ENCODE data around the gene TTC39A.

The TTC39A gene

DNA sequence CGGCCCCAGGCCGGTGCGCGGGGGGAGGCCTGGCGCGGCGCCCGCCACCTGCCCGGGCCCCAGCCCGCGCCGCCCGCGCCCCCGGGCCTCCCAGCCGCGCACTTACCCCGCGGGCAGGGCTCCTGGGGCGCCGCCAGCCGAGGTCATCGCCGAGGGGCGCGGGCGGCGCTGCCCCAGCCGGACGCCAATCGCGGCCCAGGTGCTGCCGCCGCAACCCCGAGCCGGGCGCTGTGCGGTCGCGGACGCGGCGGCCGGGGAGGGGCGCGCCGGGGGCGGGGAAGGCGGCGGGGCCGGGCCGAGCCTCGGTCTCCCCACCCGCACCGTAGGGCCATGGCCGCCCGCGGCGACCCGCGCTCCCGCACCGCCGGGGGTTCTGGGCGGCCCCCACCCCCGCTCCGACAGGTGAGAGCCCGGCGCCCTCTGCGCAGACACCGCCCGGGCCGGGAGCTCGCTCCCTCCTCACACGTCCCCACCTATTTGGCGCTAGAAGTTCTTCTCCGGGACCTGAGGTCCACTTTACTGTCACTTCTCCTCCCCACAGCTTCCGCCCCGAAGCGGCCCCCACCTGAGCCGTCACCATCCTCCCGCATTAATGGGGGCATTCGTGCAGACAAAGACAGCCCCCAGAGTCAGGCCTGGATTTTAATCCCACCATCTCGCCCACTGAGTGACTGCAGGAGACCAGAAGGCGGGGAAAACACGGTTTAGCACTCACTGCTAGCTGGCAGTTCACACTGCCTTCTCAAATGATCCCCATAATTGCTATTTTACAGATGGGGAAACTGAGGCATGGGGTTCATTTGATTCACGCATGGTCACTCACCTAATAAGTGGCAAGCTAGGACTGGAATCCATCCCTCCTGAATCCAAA, at the start of gene TTC39A:
Gene TTC39A, minus strand, starts transcription at position 232 of the 871 bp plus-strand sequence. Its CDS starts 85 bp downstream, at position 147.
- DNase-seq: peak in 1 of 58 donors; percentile 29

DNA sequence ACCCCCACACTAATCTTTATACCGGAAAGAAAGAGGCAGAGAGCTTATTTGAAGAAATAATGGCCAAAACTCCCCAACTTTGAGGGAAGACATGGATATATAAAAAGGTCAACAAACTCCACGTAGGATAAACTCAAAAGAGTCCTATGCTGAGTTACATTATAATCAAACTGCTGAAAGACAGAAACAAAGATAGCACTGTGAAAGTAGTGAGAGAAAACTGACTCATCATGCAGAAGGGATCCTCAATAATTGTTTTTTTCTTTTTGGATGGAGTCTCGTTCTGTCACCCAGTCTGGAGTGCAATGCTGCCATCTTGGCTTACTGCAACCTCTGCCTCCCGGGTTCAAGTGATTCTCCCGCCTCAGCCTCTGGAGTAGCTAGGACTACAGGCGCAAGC, 48.5 kb upstream of the TTC39A start:
- DNase-seq: no peak

GRCh38 chr1:51373898-51374297, 43.5 kb upstream of the TTC39A start:
- DNase-seq: no peak

DNA sequence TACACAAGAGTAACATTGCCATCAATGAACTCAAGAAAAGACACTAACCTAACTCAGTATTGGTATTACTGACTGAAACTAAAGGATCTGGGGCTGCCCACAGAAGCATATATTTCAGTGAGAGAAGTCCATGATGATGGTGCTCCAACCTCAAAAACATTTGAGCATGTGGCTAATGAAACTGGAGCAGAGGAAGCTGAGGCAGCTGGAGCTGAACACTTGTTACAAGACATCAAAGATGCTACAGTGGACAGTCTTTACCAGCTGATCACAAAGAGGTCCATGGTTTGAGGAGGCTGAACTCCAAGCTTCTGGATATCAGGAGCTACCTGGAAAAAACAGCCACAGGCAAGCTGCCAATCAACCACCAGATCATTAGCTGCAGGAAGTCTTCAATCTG, 42.2 kb upstream of the TTC39A start:
- DNase-seq: peak in 1 of 58 donors; percentile 1

- no peak for DNase-seq
Measured at GRCh38 chr1:51369171-51369570, 38.8 kb upstream of the TTC39A start.

- DNase-seq: no peak
Measured at GRCh38 chr1:51365774-51366173, 35.4 kb upstream of the TTC39A start.

DNA sequence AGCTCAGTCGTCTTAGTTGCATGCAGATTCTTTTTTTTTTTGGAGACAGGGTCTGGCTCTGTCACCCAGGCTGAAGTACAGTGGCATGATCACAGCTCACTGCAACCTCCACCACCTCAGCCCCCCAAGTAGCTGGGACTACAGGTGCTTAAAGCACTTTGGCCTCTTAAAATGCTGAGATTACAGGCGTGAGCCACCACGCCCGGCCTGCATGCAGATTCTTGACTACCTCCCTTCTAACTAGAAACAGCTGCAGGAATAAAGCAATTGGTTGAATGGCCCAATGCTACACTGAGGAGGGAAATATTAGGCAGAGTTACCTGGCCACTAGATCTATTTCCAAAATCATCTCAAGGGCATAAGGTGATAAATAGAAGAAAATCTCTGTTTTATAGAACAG, 29.5 kb upstream of the TTC39A start:
- DNase-seq: no peak

DNA sequence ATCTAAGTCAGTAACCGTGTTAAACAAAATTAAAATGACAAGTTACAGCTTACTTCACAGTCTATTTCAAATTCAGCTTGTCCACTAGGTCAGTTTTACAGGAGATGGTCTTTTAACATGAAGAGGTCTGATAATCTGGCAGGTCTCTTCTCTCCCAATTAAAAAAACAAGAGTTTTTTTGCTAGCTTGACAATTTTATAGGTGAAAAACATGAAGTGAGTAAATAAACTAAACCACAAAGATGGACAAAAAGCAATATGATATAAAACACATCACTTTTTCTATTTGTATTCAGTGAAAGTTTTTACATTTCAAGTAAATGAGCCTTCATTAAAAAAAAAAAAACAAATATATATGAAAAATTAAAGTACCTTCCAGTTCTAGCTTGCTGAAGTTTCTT, 25.0 kb upstream of the TTC39A start:
- DNase-seq: no peak

GRCh38 chr1:51354416-51354815, 24.1 kb upstream of the TTC39A start:
- DNase-seq: no peak

DNA sequence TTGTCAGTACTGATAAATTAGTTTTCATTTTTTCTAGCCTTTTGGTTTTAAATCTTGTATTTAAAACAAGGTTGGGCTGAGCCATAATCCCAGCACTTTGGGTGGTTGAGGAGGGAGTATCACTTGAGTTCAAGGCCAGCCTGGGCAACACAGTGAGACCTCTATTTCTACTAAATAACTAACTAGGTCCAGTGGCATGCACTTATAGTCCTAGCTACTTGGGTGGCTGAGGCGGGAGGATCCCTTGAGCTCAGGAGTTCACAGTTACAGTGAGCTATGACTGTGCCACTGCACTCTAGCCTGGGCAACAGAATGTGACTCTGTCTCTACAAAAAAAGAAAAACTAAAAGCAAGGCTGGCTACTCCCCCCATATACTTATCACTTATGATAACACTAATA, 21.5 kb upstream of the TTC39A start:
- no peak for DNase-seq

DNA sequence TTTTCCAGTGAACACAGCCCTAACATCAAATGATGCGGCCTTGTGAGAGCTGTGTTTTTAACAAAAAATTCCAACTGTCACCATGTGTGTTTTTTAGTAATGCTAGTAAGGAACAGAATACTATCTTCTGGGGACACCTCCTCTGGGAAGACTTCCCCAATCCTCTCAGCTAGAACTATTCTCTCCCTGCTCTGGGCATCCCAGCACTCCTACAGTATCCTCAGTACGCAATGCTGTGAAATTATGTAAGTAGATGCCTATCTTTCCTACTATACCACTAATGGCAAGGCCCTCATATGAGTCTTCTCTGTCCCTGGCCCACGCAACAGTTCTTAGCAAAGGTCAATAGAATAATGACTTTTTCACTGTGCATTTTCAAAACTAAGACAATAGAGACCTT, 19.5 kb upstream of the TTC39A start:
- no peak for DNase-seq

DNA sequence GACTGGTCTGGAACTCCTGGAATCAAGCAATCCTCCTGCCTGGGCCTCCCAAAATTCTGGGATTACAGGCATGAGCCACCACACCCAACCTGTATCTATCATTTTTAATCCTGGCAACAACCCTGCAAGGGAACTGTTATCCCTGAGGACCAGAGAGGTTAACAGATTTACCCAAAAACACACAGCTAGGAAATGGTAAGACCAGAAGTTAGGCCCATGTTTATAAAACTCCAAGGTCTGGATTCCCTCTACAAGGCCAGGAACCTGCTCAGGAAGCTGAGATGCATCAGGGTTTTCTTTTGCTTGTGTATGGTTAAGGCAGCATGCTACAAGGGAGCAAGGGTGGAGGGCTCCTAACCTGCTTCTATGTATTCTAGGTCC, 17.8 kb upstream of the TTC39A start:
- DNase-seq: no peak

DNA sequence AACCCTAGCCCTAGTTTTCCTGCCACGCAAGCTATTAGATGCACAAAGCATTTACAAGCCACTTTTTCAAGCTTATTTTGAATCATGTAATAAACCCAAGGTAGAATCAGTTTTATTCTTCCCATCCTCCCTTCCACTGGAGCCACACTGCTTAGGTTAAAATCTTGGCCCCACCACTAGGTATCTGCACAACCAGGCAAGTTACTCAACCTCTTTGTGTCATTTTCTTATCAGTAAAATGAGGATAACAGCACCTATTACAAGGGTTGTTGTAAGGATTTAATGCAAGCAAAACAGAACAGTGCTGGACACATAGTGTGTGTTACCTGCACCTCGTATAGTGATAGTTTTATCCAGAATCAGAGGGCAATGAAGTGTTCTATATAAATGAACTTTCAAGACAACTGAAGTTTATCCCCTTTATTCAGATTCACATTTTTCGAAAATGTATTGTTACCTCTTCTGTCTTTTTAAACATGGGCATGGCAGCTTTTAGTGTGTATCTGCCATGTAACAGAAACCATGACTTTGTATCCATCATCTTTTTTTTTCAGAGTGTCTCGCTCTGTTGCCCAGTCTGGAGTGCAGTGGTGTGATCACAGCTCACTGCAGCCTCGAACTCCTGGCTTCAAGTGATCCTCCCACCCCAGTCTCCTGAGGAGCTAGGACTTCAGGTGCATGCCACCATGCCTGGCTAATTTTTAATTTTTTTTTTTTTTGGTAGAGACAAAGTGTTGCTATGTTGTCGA, 17.2 kb upstream of the TTC39A start:
- DNase-seq: no peak

GRCh38 chr1:51346086-51346942, 16.0 kb upstream of the TTC39A start:
- DNase-seq: no peak

GRCh38 chr1:51345300-51345687, 14.9 kb upstream of the TTC39A start:
- no peak for DNase-seq

GRCh38 chr1:51344602-51345299, 14.4 kb upstream of the TTC39A start:
- no peak for DNase-seq

GRCh38 chr1:51344276-51344601, 13.9 kb upstream of the TTC39A start:
- no peak for DNase-seq

DNA sequence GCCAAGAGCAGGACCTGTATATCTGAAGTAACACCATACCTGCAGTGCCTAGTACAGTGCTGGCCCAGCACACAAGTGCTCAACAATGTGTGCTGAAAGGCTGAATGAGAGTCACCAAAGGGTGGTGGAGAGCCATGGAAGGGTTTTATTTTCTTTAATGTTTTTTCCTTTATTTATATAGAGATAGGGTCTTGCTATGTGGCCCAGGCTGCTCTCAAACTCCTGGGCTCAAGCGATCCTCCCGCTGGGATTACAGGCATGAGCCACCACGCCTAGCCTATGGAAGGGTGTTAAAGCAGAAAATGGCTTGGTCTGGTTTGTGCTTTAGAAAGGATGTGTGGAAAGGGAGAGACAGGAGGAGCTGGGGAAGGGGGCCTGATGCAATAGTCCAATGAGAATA, 13.3 kb upstream of the TTC39A start:
- DNase-seq: no peak

DNA sequence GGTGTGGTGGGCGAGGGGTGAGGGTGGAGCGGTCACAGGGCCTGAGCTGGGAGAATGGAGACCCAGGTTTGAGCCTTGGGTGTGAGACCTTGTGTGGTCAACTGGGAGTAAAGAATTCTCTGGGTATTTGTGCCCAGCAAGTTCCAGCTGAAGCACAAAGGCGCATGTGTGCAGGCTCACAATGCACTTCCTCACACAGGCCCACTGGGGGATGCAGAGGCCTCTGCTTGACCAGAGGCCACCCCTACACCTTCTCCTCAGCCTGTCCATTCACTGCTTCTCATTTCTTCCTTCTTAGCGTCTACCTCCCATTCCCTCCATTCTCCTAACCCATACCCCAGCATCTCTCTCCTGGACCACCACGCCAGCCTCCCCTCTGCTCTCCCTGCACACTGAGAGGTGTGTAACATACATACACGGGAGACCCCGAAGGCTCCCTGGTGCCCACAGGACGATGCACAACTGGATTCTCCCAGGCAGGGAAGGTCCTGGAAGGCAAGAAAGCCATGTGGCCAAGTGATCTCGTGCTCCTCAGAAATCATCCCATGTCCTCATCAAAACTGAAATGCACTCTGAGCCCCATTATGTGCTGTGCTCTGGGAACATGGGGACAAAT, 12.3 kb upstream of the TTC39A start:
- DNase-seq: no peak

DNA sequence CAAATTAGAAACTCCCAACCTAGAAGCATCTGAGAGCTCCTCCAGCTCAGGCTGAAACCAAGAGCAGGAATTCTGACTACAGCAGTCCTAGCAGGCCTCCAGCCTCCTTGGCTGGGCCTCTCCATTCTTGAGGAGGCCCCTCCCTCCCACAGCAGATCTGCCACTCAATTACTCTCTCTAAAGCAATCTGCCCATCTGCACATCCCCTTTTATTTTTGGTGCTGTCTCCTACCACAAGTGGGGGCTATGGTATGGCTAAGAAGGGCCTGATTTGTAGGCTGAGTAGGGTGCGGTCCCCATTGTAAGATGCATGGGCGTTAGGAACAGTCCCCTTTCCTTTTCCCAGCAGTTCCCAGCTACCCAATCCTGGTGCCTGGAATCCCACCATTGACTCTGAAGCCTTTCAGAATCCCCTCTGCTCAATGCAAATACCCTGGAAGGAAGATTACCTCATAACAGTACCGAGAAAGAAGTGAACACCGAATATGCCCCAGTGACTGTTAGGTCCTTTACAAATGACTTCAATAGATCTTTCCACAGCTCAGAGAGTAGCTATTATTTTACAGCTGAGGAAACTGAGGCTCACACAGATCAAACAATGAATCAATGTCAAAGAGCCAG, 11.6 kb upstream of the TTC39A start:
- DNase-seq: no peak
